Forelimb muscle (tissue), 1 donor: ENCODE data around the gene AICDA. TPM values are rescaled to one million over a fixed set of nuclear protein-coding genes. Genes with fewer than 3 reads are reported as not detected.
"Not testable (repeated sequence)": the region's sequence is repeated elsewhere in the genome, so short reads cannot be mapped to it uniquely, and the experiment has no call there.

Experiments
- DNase-seq: peaks from one replicate; pipeline ENCODE4 v3.0.0-alpha.2; 2013; ENCODE audit warnings: low read depth
- polyA plus RNA-seq: library from polyadenylated mRNA; unstranded; fragments of 120-200 nt; gene quantifications from one replicate; pipeline ENCODE4 v1.2.1, GENCODE V29; 2013; ENCODE audit not compliant: insufficient read length

Gene AICDA
- polyA plus RNA-seq, 1 donor: 0.30 TPM

- not testable (repeated sequence) for DNase-seq
These were observed 1.2 kb upstream of the AICDA start for GRCh38 chr12:8613881-8614280.

DNA sequence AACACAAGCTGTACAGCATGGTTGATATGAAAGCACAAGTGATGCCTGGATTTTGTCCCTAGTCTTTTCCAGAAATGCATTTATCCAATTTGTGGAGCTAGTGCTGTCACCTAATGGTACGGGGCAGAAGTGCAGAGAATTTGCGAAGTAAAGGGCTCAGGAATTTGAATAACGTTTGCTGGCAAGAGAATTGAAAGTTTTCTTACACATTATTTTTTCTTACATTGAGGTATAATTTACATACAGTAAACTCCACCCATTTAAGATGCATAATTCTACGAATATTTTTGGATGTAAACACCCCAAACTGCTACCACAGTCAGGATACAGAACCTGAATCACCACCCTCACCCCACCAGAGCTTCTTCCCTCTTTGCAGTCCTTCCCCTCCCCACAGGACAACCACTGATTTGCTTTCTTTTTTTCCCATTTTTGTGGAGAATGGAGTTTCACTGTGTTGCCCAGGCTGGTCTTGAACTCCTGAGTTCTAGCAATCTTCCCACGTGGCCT, 3.5 kb downstream of the AICDA start:
- peak; percentile 38 for DNase-seq

- DNase-seq: no peak
These were observed 5.8 kb downstream of the AICDA start for GRCh38 chr12:8606890-8607289.

DNA sequence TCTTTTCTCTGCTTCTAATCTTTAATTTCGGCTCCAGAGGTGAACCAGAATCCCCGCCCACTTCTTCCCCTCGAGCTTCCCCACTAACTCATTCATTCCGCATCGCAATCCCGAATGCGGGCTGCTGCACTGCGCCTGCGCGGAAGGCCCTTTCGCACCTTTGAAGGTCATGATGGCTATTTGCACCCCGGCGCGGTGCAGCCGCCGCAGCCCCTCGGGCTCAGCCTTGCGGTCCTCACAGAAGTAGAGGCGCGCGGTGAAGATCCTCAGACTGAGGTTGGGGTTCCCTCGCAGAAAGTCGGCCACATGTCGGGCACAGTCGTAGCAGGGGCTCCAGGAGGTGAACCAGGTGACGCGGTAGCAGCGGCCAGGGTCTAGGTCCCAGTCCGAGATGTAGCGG, 7.6 kb downstream of the AICDA start:
- no peak for DNase-seq

DNA sequence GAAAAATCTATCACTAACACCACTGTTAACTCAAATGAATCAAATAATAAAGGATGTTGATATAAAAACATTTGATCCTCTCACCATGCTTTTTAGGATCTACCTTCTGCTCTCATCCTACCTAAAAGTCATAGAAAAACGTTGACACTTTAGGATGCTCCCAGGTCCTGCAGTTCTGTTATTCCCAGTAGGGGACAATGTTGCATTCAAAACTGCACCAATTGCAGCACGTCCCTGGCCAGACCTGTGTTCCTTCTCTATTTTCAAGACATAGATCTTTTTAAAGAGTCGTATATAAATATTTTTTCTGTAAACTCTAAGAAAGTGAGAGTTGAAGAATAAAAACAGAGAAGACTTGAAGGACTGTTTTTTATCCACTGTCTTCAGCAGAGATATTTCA, 8.8 kb downstream of the AICDA start:
- no peak for DNase-seq

- no peak for DNase-seq
These were observed 9.4 kb downstream of the AICDA start for GRCh38 chr12:8603286-8603685.

- DNase-seq: no peak
These were observed 16.1 kb downstream of the AICDA start for GRCh38 chr12:8596561-8596960.

DNA sequence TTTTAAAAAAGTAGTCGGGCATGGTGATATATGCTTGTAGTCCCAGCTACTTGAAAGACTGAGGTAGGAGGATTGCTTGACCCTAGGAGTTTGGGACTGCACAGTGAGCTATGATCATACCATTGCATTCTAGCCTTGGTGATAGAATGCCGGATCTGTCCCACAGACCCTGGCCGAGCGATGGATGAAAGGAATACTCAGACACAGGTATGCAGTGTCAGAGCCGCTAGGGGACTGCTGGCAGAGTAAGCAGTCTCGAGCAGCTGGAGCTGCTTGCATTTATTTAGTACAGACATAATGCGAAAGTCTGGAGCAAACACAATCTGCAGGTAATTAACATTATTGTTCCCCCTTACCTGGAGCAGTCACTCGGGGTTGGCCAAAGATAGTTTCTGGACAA, 18.6 kb downstream of the AICDA start:
- no peak for DNase-seq

- no peak for DNase-seq
These were observed 19.4 kb downstream of the AICDA start for GRCh38 chr12:8593246-8593645.

GRCh38 chr12:8590842-8591545, 21.7 kb downstream of the AICDA start:
- no peak for DNase-seq

GRCh38 chr12:8589679-8590078, 23.0 kb downstream of the AICDA start:
- no peak for DNase-seq

DNA sequence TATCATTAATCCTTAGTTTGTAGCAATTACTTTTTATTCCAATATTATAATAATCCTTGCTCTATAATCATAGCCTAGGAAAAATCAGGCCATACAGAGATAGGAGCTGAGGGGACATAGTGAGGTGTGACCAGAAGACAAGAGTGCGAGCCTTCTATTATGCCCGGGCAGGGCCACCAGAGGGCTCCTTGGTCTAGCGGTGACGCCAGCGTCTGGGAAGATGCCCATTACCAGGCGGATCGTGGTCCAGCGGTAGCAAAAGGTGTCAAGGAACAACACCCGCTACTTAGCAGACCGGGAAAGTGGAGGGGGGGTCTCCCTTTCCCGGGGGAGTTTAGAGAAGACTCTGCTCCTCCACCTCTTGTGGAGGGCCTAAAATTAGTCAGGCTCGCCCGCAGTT, 28.2 kb downstream of the AICDA start:
- not testable (repeated sequence) for DNase-seq

GRCh38 chr12:8584004-8584403, 28.7 kb downstream of the AICDA start:
- peak; percentile 13 for DNase-seq

DNA sequence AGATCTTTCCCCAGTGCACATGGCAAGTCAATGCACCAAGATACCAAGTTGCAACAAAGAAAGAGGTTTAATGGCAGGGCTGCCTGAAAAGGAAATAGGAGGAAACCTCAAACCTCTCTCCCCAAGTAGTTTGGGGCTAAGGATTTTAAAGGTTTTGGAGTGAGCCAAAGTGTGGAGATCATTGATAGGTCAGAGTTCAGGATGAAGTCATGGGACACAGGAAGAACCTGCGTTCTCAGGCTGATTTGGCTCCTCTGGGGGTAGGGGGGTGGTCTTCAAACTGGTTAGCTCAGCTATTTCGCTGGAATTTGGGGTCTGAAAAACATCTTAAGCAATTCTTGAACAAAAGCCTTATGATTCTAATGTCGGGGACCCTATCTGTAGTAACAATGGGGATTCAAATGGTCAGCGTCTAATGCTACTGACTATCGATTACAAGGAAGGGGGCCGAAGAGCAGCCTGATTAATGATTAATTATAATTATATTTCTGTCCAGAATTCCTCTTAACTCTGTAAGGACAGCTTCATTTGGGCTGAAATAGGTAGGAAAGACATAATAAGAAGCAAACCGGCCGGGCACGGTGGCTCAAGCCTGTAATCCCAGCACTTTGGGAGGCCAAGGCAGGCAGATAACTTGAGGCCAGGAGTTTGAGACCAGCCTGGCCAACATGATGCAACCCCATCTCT, 31.4 kb downstream of the AICDA start:
- DNase-seq: no peak

DNA sequence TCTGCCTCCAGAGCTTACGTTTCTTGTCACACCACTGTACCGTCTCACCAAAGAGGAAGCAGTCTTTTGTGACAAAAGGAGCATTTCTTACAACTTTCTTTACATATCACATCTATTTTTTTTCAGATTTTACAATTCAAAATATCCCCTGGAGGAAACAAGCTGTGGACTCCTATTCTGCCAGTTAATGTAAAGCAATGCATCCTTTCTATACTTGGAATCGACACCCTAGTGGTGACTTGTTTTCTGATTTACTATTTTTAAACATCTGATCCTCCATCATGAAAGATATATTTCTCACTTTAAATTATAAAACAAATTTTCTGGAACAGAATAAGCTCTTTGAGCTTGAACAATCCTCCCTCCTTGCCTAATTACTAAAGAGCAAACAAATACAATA, 34.8 kb downstream of the AICDA start:
- no peak for DNase-seq

GRCh38 chr12:8572507-8572906, 40.2 kb downstream of the AICDA start:
- DNase-seq: no peak

- no peak for DNase-seq
These were observed 46.1 kb downstream of the AICDA start for GRCh38 chr12:8566525-8566924.

- DNase-seq: not testable (repeated sequence)
These were observed 46.6 kb downstream of the AICDA start for GRCh38 chr12:8566052-8566451.

DNA sequence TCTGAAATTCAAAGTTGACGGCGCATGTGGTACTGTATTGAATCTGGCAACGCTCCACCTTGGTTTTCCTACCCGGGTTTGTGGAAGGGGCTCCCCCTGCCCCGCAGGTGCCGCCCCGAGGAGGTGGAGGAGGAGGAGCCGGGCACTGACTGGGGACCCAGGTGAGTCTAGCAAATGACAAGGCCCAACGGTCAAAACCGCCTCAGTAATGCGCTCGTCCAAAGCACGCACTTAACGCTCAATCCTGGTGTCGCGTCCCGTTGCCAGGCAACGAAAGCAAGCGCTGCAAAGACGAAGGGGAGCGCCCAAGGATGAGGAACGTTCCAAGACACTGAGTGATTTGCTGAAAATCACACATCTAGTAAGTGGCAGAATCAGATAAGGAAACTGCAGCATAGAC, 48.0 kb downstream of the AICDA start:
- no peak for DNase-seq

DNA sequence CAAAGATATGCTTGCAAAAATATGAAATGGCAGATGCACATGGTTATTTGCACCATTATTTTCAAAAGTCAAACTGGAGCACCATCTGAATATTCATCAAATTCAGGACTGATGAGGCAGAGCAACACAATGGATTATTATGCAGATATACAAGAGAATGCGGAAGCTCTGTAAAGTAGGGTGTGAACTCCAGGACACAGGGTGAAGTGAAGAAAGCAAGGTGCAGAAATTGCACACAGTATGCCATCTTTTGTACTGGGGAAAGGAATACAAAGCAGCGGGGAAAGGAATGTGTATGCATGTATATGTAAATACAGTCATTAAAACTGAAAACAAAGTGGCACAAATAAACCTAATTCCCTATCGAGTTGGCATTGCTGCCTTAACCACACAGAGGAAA, 49.3 kb downstream of the AICDA start:
- no peak for DNase-seq

GRCh38 chr12:8562310-8562709, 50.3 kb downstream of the AICDA start:
- DNase-seq: no peak

- DNase-seq: no peak
These were observed 51.6 kb downstream of the AICDA start for GRCh38 chr12:8561011-8561410.

DNA sequence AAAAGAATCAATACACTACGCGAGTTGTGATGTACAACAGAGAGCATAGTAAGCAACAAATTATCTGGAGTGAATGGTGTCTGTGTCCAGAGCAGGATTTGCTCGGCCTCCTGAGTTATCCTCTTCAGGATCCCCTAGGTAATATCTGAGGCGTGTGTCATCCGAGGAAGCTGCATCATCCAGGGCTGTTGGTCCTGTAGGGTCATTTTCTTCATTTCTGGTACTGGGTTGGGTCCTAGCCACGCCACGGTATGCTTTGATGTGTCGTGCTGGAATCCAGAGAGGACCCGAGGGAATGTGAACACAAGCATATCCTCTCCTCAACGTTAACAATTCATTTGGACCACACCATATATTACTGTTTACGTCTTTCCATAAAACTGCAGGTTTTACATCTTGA, 53.0 kb downstream of the AICDA start:
- DNase-seq: no peak
